ENCODE data around the gene FAM209A.
A peak's percentile ranks its signal among the peaks of the same experiment; 100 is the strongest.
"Not testable (repeated sequence)": the region's sequence is repeated elsewhere in the genome, so short reads cannot be mapped to it uniquely, and the experiment has no call there.

The FAM209A gene

GRCh38 chr20:56518721-56519398 lies 5.7 kb upstream of the FAM209A start:
- DNase-seq (ENCODE audit: insufficient read length, low spot score), result no peak
- no peak for TF ChIP-seq POLR2A (IDR thresholded peaks at IDR 0.05; ENCODE audit: low read depth, low read length)
- no peak for FAIRE-seq

GRCh38 chr20:56519551-56519950 lies 5.0 kb upstream of the FAM209A start:
- FAIRE-seq (no peak), DNase-seq (ENCODE audit: insufficient read length, low spot score) (no peak)
- no peak for TF ChIP-seq POLR2A (IDR thresholded peaks at IDR 0.05; ENCODE audit: low read depth, low read length)

- no peak for FAIRE-seq
- DNase-seq (ENCODE audit: insufficient read length, low spot score), result no peak
- TF ChIP-seq POLR2A (IDR thresholded peaks at IDR 0.05; ENCODE audit: low read depth, low read length), result no peak
These were observed 4.4 kb upstream of the FAM209A start for GRCh38 chr20:56520180-56520579.

GRCh38 chr20:56520746-56521354 lies 3.7 kb upstream of the FAM209A start:
- DNase-seq (ENCODE audit: insufficient read length, low spot score); FAIRE-seq: not testable (repeated sequence)

GRCh38 chr20:56522311-56522710 lies 2.2 kb upstream of the FAM209A start:
- no peak for FAIRE-seq
- no peak for TF ChIP-seq POLR2A (IDR thresholded peaks at IDR 0.05; ENCODE audit: low read depth, low read length)
- DNase-seq (ENCODE audit: insufficient read length, low spot score), result no peak

GRCh38 chr20:56527521-56527920 lies 3.0 kb downstream of the FAM209A start:
- DNase-seq (ENCODE audit: insufficient read length, low spot score) (no peak), FAIRE-seq (no peak)
- no peak for TF ChIP-seq POLR2A (IDR thresholded peaks at IDR 0.05; ENCODE audit: low read depth, low read length)

- not testable (repeated sequence) for DNase-seq (ENCODE audit: insufficient read length, low spot score); FAIRE-seq
These were observed 8.4 kb downstream of the FAM209A start, which contains the start of gene FAM209B for GRCh38 chr20:56532946-56533345. TSS of gene FAM209B (plus strand) at chr20:56533246. CDS start at chr20:56533342, 96 bp downstream.

GRCh38 chr20:56537997-56538396 lies 13.5 kb downstream of the FAM209A start:
- DNase-seq (ENCODE audit: insufficient read length, low spot score) (no peak), FAIRE-seq (no peak)
- no peak for TF ChIP-seq POLR2A (IDR thresholded peaks at IDR 0.05; ENCODE audit: low read depth, low read length)

- TF ChIP-seq POLR2A (IDR thresholded peaks at IDR 0.05; ENCODE audit: low read depth, low read length), result no peak
- FAIRE-seq, result no peak
- peak; percentile 18 for DNase-seq (ENCODE audit: insufficient read length, low spot score)
These were observed 15.9 kb downstream of the FAM209A start for GRCh38 chr20:56540415-56540814.

GRCh38 chr20:56542489-56543030 lies 18.0 kb downstream of the FAM209A start:
- FAIRE-seq (no peak), DNase-seq (ENCODE audit: insufficient read length, low spot score) (no peak)
- no peak for TF ChIP-seq POLR2A (IDR thresholded peaks at IDR 0.05; ENCODE audit: low read depth, low read length)

- TF ChIP-seq POLR2A (IDR thresholded peaks at IDR 0.05; ENCODE audit: low read depth, low read length), result no peak
- DNase-seq (ENCODE audit: insufficient read length, low spot score) (no peak), FAIRE-seq (no peak)
These were observed 27.0 kb downstream of the FAM209A start for GRCh38 chr20:56551571-56551970.

- FAIRE-seq (no peak), DNase-seq (ENCODE audit: insufficient read length, low spot score) (no peak)
These were observed 28.5 kb downstream of the FAM209A start for GRCh38 chr20:56552911-56553629.

GRCh38 chr20:56554869-56555268 lies 30.3 kb downstream of the FAM209A start:
- FAIRE-seq (no peak), DNase-seq (ENCODE audit: insufficient read length, low spot score) (peak; percentile 70)
- no peak for TF ChIP-seq POLR2A (IDR thresholded peaks at IDR 0.05; ENCODE audit: low read depth, low read length)

More at GRCh38 chr20:56552911-56553629, 28.5 kb downstream of the FAM209A start:
- no peak for TF ChIP-seq POLR2A (IDR thresholded peaks at IDR 0.05; ENCODE audit: low read depth, low read length)

GRCh38 chr20:56558968-56559367 lies 34.4 kb downstream of the FAM209A start:
- DNase-seq (ENCODE audit: insufficient read length, low spot score) (no peak), FAIRE-seq (no peak)
- TF ChIP-seq POLR2A (IDR thresholded peaks at IDR 0.05; ENCODE audit: low read depth, low read length), result no peak

GRCh38 chr20:56564526-56564925 lies 40.0 kb downstream of the FAM209A start:
- not testable (repeated sequence) for FAIRE-seq; DNase-seq (ENCODE audit: insufficient read length, low spot score)
